Activated T-helper 2 cell treated with anti-CD3 and anti-CD28 coated beads, Interferon-gamma antibody, Interleukin-2, Interleukin-4, amounts not matched to agents 10 μg/mL and 5 μg/mL and 100 μg/mL, durations not matched to agents 14 hours and 24 hours and 36 hours (primary cell): Measurements from ENCODE around the gene SPATS2L. TPM values are rescaled to one million over a fixed set of nuclear protein-coding genes. Genes with fewer than 3 reads are reported as not detected.

Experiments used
- DNase-seq: peaks from one replicate; pipeline ENCODE4 v3.0.0; 2021; ENCODE audit warnings: low spot score
- H3K27ac Mint-ChIP-seq: one replicate; pipeline ENCODE4 v1.8.0; 2021; ENCODE audit warnings: mixed read lengths
- H3K27me3 Mint-ChIP-seq: one replicate; pipeline ENCODE4 v1.8.0; 2021; ENCODE audit warnings: low read depth, mixed read lengths
- H3K36me3 Mint-ChIP-seq: one replicate; pipeline ENCODE4 v1.8.0; 2021; ENCODE audit warnings: low read depth, mixed read lengths
- H3K4me1 Mint-ChIP-seq: one replicate; pipeline ENCODE4 v1.8.0; 2021; ENCODE audit warnings: low read depth, mixed read lengths
- H3K4me3 Mint-ChIP-seq: one replicate; pipeline ENCODE4 v1.8.0; 2021; ENCODE audit warnings: low read depth, mild to moderate bottlenecking, moderate library complexity, mixed read lengths
- H3K9me3 Mint-ChIP-seq: one replicate; pipeline ENCODE4 v1.8.0; 2021; ENCODE audit warnings: mixed read lengths
- intact Hi-C: fragments of 100-400 bp; cut with micrococcal nuclease; formaldehyde crosslinking; loops from one replicate; pipeline ENCODE4 v1.15.1; 2023
- total RNA-seq: library from RNA; stranded (reverse); gene quantifications from 2 replicates; pipeline ENCODE4 v1.2.3, GENCODE V29; 2022

SPATS2L gene
- total RNA-seq, 1 donor from 2014 or later = 62.2 TPM

- H3K9me3 Mint-ChIP-seq = no peaks in the 10 kb centered on the region
- H3K4me1 Mint-ChIP-seq = peaks cover 21% of the 10 kb centered on the region
- peaks cover 65% of the 10 kb centered on the region for H3K36me3 Mint-ChIP-seq
- no peak for DNase-seq
- intact Hi-C loops = no loop called here
- no peak overlapping the region for H3K27ac Mint-ChIP-seq
- H3K4me3 Mint-ChIP-seq = no peak overlapping the region
- H3K27me3 Mint-ChIP-seq = no peaks in the 10 kb centered on the region
Observed at GRCh38 chr2:200442471-200442870, 136.0 kb downstream of the SPATS2L start.

- no peaks in the 10 kb centered on the region for H3K27me3 Mint-ChIP-seq
- DNase-seq = no peak
- H3K4me1 Mint-ChIP-seq = peaks cover 22% of the 10 kb centered on the region
- H3K9me3 Mint-ChIP-seq = no peaks in the 10 kb centered on the region
- no peak overlapping the region for H3K27ac Mint-ChIP-seq
- peaks cover 63% of the 10 kb centered on the region for H3K36me3 Mint-ChIP-seq
- intact Hi-C loops = no loop called here
- no peak overlapping the region for H3K4me3 Mint-ChIP-seq
Observed at GRCh38 chr2:200443376-200443775, 136.9 kb downstream of the SPATS2L start.

- Mint-ChIP-seq H3K27ac (no peak overlapping the region), H3K4me3 (no peak overlapping the region), H3K36me3 (peaks cover 66% of the 10 kb centered on the region), H3K27me3 (no peaks in the 10 kb centered on the region), H3K4me1 (peaks cover 28% of the 10 kb centered on the region), H3K9me3 (no peaks in the 10 kb centered on the region)
- DNase-seq = no peak
- intact Hi-C loops = no loop called here
Observed at GRCh38 chr2:200443916-200444315, 137.4 kb downstream of the SPATS2L start.

GRCh38 chr2:200444530-200444929, 138.0 kb downstream of the SPATS2L start:
- Mint-ChIP-seq H3K9me3 (no peaks in the 10 kb centered on the region), H3K36me3 (peaks cover 63% of the 10 kb centered on the region), H3K27ac (no peak overlapping the region), H3K4me1 (peaks cover 29% of the 10 kb centered on the region), H3K27me3 (no peaks in the 10 kb centered on the region), H3K4me3 (no peak overlapping the region)
- intact Hi-C loops = no loop called here
- DNase-seq = no peak

GRCh38 chr2:200445284-200445683, 138.8 kb downstream of the SPATS2L start:
- Mint-ChIP-seq H3K9me3 (no peaks in the 10 kb centered on the region), H3K4me3 (no peak overlapping the region), H3K27ac (no peak overlapping the region), H3K27me3 (no peaks in the 10 kb centered on the region), H3K4me1 (peaks cover 29% of the 10 kb centered on the region), H3K36me3 (peaks cover 60% of the 10 kb centered on the region)
- intact Hi-C loops = no loop called here
- DNase-seq = no peak

- intact Hi-C loops = loop anchor here (1.0 kb wide), 1 partner anchor 9 kb away; no protein-coding TSS in a partner anchor
- Mint-ChIP-seq H3K4me3 (peak overlapping the region; percentile 26), H3K36me3 (peaks cover 53% of the 10 kb centered on the region), H3K4me1 (peaks cover 31% of the 10 kb centered on the region), H3K27me3 (no peaks in the 10 kb centered on the region), H3K27ac (peak overlapping the region; percentile 86), H3K9me3 (no peaks in the 10 kb centered on the region)
- DNase-seq = no peak
Observed at GRCh38 chr2:200446612-200447011, 140.1 kb downstream of the SPATS2L start.

- no peaks in the 10 kb centered on the region for H3K27me3 Mint-ChIP-seq
- peak overlapping the region; percentile 86 for H3K27ac Mint-ChIP-seq
Observed at GRCh38 chr2:200447139-200447855, 140.8 kb downstream of the SPATS2L start.

GRCh38 chr2:200448455-200448854, 142.0 kb downstream of the SPATS2L start:
- Mint-ChIP-seq H3K36me3 (peaks cover 38% of the 10 kb centered on the region), H3K27ac (peak overlapping the region; percentile 35)
- DNase-seq = no peak

More at GRCh38 chr2:200447139-200447855, 140.8 kb downstream of the SPATS2L start:
- Mint-ChIP-seq H3K4me1 (peaks cover 31% of the 10 kb centered on the region), H3K4me3 (peak overlapping the region; percentile 26), H3K36me3 (peaks cover 49% of the 10 kb centered on the region), H3K9me3 (no peaks in the 10 kb centered on the region)
- intact Hi-C loops = loop anchor here (1.0 kb wide), 1 partner anchor 8 kb away; no protein-coding TSS in a partner anchor
- DNase-seq = no peak

GRCh38 chr2:200449149-200449548, 142.7 kb downstream of the SPATS2L start:
- H3K27me3 Mint-ChIP-seq = no peaks in the 10 kb centered on the region
- H3K4me1 Mint-ChIP-seq = peaks cover 31% of the 10 kb centered on the region
- H3K9me3 Mint-ChIP-seq = no peaks in the 10 kb centered on the region
- no peak overlapping the region for H3K4me3 Mint-ChIP-seq
- peaks cover 32% of the 10 kb centered on the region for H3K36me3 Mint-ChIP-seq
- no peak overlapping the region for H3K27ac Mint-ChIP-seq
- intact Hi-C loops = no loop called here
- DNase-seq = no peak

More at GRCh38 chr2:200448455-200448854, 142.0 kb downstream of the SPATS2L start:
- Mint-ChIP-seq H3K4me3 (no peak overlapping the region), H3K9me3 (no peaks in the 10 kb centered on the region), H3K27me3 (no peaks in the 10 kb centered on the region), H3K4me1 (peaks cover 33% of the 10 kb centered on the region)
- intact Hi-C loops = no loop called here

- no peaks in the 10 kb centered on the region for H3K27me3 Mint-ChIP-seq
- H3K4me3 Mint-ChIP-seq = no peak overlapping the region
- DNase-seq = no peak
- no peak overlapping the region for H3K27ac Mint-ChIP-seq
- peaks cover 39% of the 10 kb centered on the region for H3K4me1 Mint-ChIP-seq
- no peaks in the 10 kb centered on the region for H3K9me3 Mint-ChIP-seq
- intact Hi-C loops = no loop called here
- H3K36me3 Mint-ChIP-seq = peaks cover 32% of the 10 kb centered on the region
Observed at GRCh38 chr2:200450288-200450687, 143.8 kb downstream of the SPATS2L start.

GRCh38 chr2:200451511-200451910, 145.0 kb downstream of the SPATS2L start:
- H3K27me3 Mint-ChIP-seq = no peaks in the 10 kb centered on the region
- H3K27ac Mint-ChIP-seq = no peak overlapping the region
- no peak for DNase-seq
- intact Hi-C loops = no loop called here
- H3K4me1 Mint-ChIP-seq = peaks cover 45% of the 10 kb centered on the region
- H3K36me3 Mint-ChIP-seq = peaks cover 33% of the 10 kb centered on the region
- no peak overlapping the region for H3K4me3 Mint-ChIP-seq
- H3K9me3 Mint-ChIP-seq = no peaks in the 10 kb centered on the region

GRCh38 chr2:200452377-200452776, 145.9 kb downstream of the SPATS2L start:
- intact Hi-C loops = no loop called here

GRCh38 chr2:200453142-200453852, 146.8 kb downstream of the SPATS2L start:
- Mint-ChIP-seq H3K4me3 (no peak overlapping the region), H3K4me1 (peaks cover 39% of the 10 kb centered on the region), H3K36me3 (peaks cover 30% of the 10 kb centered on the region), H3K27ac (no peak overlapping the region), H3K27me3 (no peaks in the 10 kb centered on the region), H3K9me3 (no peaks in the 10 kb centered on the region)
- DNase-seq = no peak
- intact Hi-C loops = no loop called here

More at GRCh38 chr2:200452377-200452776, 145.9 kb downstream of the SPATS2L start:
- H3K4me1 Mint-ChIP-seq = peaks cover 42% of the 10 kb centered on the region
- no peaks in the 10 kb centered on the region for H3K9me3 Mint-ChIP-seq
- H3K36me3 Mint-ChIP-seq = peaks cover 32% of the 10 kb centered on the region
- no peaks in the 10 kb centered on the region for H3K27me3 Mint-ChIP-seq
- no peak overlapping the region for H3K4me3 Mint-ChIP-seq
- no peak for DNase-seq
- H3K27ac Mint-ChIP-seq = no peak overlapping the region
